AG04450 (cell line): ENCODE measurements around the gene UXS1. TPM values are rescaled to one million over a fixed set of nuclear protein-coding genes. Genes with fewer than 3 reads are reported as not detected.

Experiments used
- CTCF ChIA-PET: fragments of 300-600, 350-600 bp; formaldehyde crosslinking; extraction: SDS; loops from one replicate; lab custom pipeline; 2022; ENCODE audit warnings: antibody characterized with exemption, inconsistent platforms; lab: Charles Lee
- POLR2A ChIA-PET: fragments of 350-600 bp; formaldehyde crosslinking; extraction: SDS; loops from one replicate; lab custom pipeline; 2021; ENCODE audit warnings: antibody characterized with exemption, inconsistent platforms; lab: Yijun Ruan, JAX
- DNase-seq: peaks from one replicate; pipeline ENCODE4 v3.0.0-alpha.2; 2011; ENCODE audit warnings: low read depth, low spot score
- H3K27ac ChIP-seq: one replicate; pipeline ENCODE4 v1.5.1; 2012; ENCODE audit warnings: low read depth, low read length, control low read depth
- H3K27me3 ChIP-seq: one replicate; pipeline ENCODE4 v1.6.0; 2012; ENCODE audit warnings: low read length; ENCODE audit not compliant: control insufficient read depth, insufficient read depth
- H3K4me3 ChIP-seq: 2 replicates; pipeline ENCODE4 v1.5.1; 2011; ENCODE audit warnings: mild to moderate bottlenecking, low read depth, low read length, control low read depth
- H3K9me3 ChIP-seq: 2 replicates; pipeline ENCODE4 v1.5.1; 2012; ENCODE audit warnings: low read length; ENCODE audit not compliant: control insufficient read depth, insufficient read depth
- CTCF ChIP-seq: IDR thresholded peaks from 2 replicates; pipeline ENCODE4 v1.5.1; 2011; ENCODE audit warnings: low read depth, low read length, control low read depth, inconsistent platforms
- polyA plus RNA-seq: library from polyadenylated mRNA; depleted of rRNA; stranded (reverse); fragments of >200 nt; gene quantifications from 2 replicates; pipeline ENCODE4 v1.2.3, GENCODE V29; 2011

UXS1 gene
- polyA plus RNA-seq, 1 experiment = 53.2 TPM

GRCh38 chr2:106147159-106147558 is 46.9 kb downstream of the UXS1 start:
- Histone ChIP-seq H3K27ac (peak overlapping the region; percentile 41), H3K4me3 (no peak overlapping the region), H3K9me3 (no peaks in the 10 kb centered on the region), H3K27me3 (no peaks in the 10 kb centered on the region)
- peak; percentile 7 for DNase-seq
- CTCF ChIA-PET = no interaction called here
- POLR2A ChIA-PET = interaction anchor here (0.7 kb wide), 1 partner anchor 9 kb away, joined by 3 read pairs; no protein-coding TSS in a partner anchor
- TF ChIP-seq CTCF = no peak

DNA sequence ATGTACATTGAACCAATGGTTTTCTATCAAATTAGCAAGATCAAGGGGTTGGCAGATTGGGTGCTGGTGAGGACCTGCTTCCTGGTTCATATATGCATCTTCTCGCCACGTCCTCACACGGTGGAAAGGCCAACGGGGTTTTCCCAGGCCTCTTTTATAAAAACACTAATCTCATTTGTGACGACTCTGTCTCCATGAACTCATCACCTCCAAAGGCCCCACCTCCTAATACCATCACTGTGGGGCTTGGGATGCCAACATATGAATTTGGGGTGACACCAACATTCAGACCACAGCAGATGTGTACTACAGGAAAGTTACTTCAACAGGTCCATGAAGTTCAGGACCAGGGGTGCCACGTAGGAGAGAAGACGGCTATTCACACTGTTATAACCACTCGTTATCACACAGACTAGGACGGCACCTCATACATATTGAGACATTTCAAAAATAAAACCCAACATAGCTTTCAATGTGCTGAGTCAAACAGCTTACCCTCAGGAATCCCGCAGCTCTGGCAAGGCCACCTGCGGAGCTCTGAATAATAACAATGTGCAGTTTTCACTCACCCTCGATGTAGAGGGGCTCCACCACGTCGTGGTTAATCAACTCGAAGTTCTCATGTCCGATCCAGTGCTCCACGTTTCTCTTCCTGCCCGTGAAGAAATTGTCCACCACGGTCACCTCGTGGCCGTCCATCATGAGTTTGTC is 49.3 kb downstream of the UXS1 start:
- CTCF ChIA-PET = no interaction called here
- POLR2A ChIA-PET = no interaction called here
- DNase-seq = no peak
- Histone ChIP-seq H3K4me3 (no peak overlapping the region), H3K27ac (no peak overlapping the region), H3K27me3 (no peaks in the 10 kb centered on the region), H3K9me3 (no peaks in the 10 kb centered on the region)
- no peak for TF ChIP-seq CTCF

GRCh38 chr2:106143495-106144215 is 50.4 kb downstream of the UXS1 start:
- Histone ChIP-seq H3K27me3 (no peaks in the 10 kb centered on the region), H3K9me3 (no peaks in the 10 kb centered on the region), H3K4me3 (no peak overlapping the region), H3K27ac (no peak overlapping the region)
- DNase-seq = no peak
- ChIA-PET CTCF (no interaction called here), POLR2A (no interaction called here)
- no peak for TF ChIP-seq CTCF

DNA sequence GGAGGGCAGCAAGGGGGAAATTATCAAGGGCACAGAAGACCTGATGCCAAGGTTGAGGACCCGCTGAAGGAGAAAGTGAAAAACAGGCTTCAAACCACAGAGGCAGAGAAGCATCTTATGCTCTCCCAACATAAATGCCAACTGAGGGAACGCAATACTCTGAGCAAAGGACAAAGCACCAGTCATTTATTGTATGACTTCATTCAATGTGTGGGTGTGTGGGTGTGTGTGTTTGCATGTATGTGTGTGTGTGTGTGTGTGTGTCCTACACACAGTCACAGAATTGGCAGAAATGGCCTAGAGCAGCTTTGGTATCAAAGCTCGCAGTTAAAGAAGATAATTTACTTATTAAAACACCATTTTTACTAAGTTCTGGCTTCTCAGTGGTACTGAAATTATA is 51.4 kb downstream of the UXS1 start:
- H3K4me3 ChIP-seq = no peak overlapping the region
- TF ChIP-seq CTCF = no peak
- H3K27me3 ChIP-seq = no peaks in the 10 kb centered on the region
- DNase-seq = no peak
- ChIA-PET CTCF (no interaction called here), POLR2A (no interaction called here)
- no peak overlapping the region for H3K27ac ChIP-seq
- H3K9me3 ChIP-seq = no peaks in the 10 kb centered on the region

- TF ChIP-seq CTCF = no peak
- ChIA-PET CTCF (no interaction called here), POLR2A (no interaction called here)
- Histone ChIP-seq H3K9me3 (no peaks in the 10 kb centered on the region), H3K27ac (no peak overlapping the region), H3K27me3 (no peaks in the 10 kb centered on the region), H3K4me3 (no peak overlapping the region)
- DNase-seq = no peak
Measured at GRCh38 chr2:106140913-106141312, 53.2 kb downstream of the UXS1 start.
